KMS-11 (cell line): ENCODE results near the gene KRTAP10-11.

Experiments used
- H2AFZ ChIP-seq: fragments of 200-600 bp; sonication (generic); 2 replicates; pipeline ENCODE4 v1.6.1; 2016; ENCODE audit warnings: antibody characterized with exemption, mixed run types, low read depth
- H3K27ac ChIP-seq: fragments of 200-600 bp; sonication (generic); 2 replicates; pipeline ENCODE4 v1.6.1; 2016; ENCODE audit warnings: mild to moderate bottlenecking, mixed run types
- H3K27me3 ChIP-seq: fragments of 200-600 bp; sonication (generic); 2 replicates; pipeline ENCODE4 v1.6.1; 2017; ENCODE audit warnings: mild to moderate bottlenecking, low read depth, mixed run types, moderate library complexity; ENCODE audit not compliant: insufficient read depth
- H3K36me3 ChIP-seq: fragments of 200-600 bp; sonication (generic); 2 replicates; pipeline ENCODE4 v1.6.1; 2017; ENCODE audit warnings: mild to moderate bottlenecking, mixed run types; ENCODE audit not compliant: insufficient read depth
- H3K4me1 ChIP-seq: fragments of 200-600 bp; sonication (generic); 2 replicates; pipeline ENCODE4 v1.6.1; 2016; ENCODE audit warnings: mild to moderate bottlenecking, low read depth, mixed run types; ENCODE audit not compliant: poor library complexity, severe bottlenecking
- H3K4me2 ChIP-seq: fragments of 200-600 bp; sonication (generic); 2 replicates; pipeline ENCODE4 v1.7.0; 2016; ENCODE audit warnings: mild to moderate bottlenecking, mixed run types
- H3K4me3 ChIP-seq: fragments of 200-600 bp; sonication (generic); IDR thresholded peaks from 2 replicates; pipeline ENCODE4 v1.6.1; 2017; ENCODE audit warnings: low read depth, low read length, mixed read lengths; ENCODE audit not compliant: insufficient read depth
- H3K79me2 ChIP-seq: fragments of 200-600 bp; sonication (generic); 2 replicates; pipeline ENCODE4 v1.6.1; 2016; ENCODE audit warnings: low read depth, mixed run types; ENCODE audit not compliant: insufficient read depth
- H3K9ac ChIP-seq: fragments of 200-600 bp; sonication (generic); 2 replicates; pipeline ENCODE4 v1.6.1; 2016; ENCODE audit warnings: mild to moderate bottlenecking, mixed run types
- H4K20me1 ChIP-seq: fragments of 200-600 bp; sonication (generic); 2 replicates; pipeline ENCODE4 v1.6.1; 2016; ENCODE audit warnings: mild to moderate bottlenecking, mixed run types; ENCODE audit not compliant: insufficient read depth
- CTCF ChIP-seq: fragments of 200-600 bp; sonication (generic); conservative IDR thresholded peaks from 2 replicates; pipeline ENCODE4 v1.6.1; 2017; ENCODE audit warnings: low read depth, mild to moderate bottlenecking, antibody characterized with exemption, low read length, moderate library complexity, mixed read lengths

The KRTAP10-11 gene

GRCh38 chr21:44649521-44650100 is 3.4 kb downstream of the KRTAP10-11 start:
- TF ChIP-seq CTCF: no peak

DNA sequence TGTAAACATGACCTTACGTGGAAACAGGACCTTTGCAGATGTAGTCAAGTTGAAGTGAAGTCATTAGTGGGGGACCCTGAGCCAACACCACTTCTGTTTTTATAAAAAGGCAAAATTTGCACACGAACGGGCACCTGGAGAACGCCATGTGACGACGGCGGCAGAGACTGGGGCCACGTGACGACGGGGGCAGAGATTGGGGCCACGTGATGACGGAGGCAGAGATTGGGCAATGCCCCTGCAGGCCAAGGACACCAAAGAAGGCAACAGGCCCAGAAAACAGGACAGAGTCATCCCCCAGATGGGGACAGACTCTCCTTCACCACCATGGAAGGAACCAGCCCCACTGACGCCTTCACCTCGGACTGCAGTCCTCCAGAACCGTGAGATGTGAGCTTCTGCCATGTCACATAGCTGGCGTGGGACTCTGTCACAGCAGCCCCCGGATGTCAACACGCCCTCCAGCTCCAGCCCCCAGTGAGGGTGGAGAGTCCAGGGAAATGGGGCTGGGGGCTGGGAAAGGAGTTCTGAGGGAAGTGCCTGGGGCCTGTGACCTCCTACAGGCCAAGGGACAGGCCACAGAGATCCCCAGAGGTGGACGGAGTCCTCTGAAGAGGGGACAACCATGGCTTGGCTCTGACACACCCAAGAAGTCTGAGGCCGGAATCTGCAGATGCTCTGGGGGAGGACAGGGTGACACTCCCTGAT is 4.2 kb downstream of the KRTAP10-11 start:
- TF ChIP-seq CTCF: no peak
- Histone ChIP-seq H4K20me1 (no peaks in the 10 kb centered on the region), H3K4me1 (no peaks in the 10 kb centered on the region), H3K4me3 (no peak overlapping the region), H3K36me3 (no peaks in the 10 kb centered on the region), H3K79me2 (no peaks in the 10 kb centered on the region), H2AFZ (no peak overlapping the region), H3K27me3 (peaks cover 72% of the 10 kb centered on the region), H3K9ac (no peak overlapping the region), H3K4me2 (no peak overlapping the region), H3K27ac (no peak overlapping the region)

More at GRCh38 chr21:44649521-44650100, 3.4 kb downstream of the KRTAP10-11 start:
- Histone ChIP-seq H3K4me3 (no peak overlapping the region), H3K9ac (no peak overlapping the region), H3K27me3 (peaks cover 80% of the 10 kb centered on the region), H2AFZ (no peak overlapping the region), H4K20me1 (no peaks in the 10 kb centered on the region), H3K36me3 (no peaks in the 10 kb centered on the region), H3K4me1 (no peaks in the 10 kb centered on the region), H3K4me2 (no peak overlapping the region), H3K79me2 (no peaks in the 10 kb centered on the region), H3K27ac (no peak overlapping the region)

GRCh38 chr21:44650973-44651675 is 4.9 kb downstream of the KRTAP10-11 start:
- no peaks in the 10 kb centered on the region for H3K36me3 ChIP-seq
- no peaks in the 10 kb centered on the region for H3K4me1 ChIP-seq
- H3K79me2 ChIP-seq: no peaks in the 10 kb centered on the region
- H2AFZ ChIP-seq: no peak overlapping the region
- H4K20me1 ChIP-seq: no peaks in the 10 kb centered on the region
- no peak overlapping the region for H3K9ac ChIP-seq
- no peak for TF ChIP-seq CTCF
- H3K27ac ChIP-seq: no peak overlapping the region
- no peak overlapping the region for H3K4me3 ChIP-seq
- peaks cover 68% of the 10 kb centered on the region for H3K27me3 ChIP-seq
- H3K4me2 ChIP-seq: no peak overlapping the region

DNA sequence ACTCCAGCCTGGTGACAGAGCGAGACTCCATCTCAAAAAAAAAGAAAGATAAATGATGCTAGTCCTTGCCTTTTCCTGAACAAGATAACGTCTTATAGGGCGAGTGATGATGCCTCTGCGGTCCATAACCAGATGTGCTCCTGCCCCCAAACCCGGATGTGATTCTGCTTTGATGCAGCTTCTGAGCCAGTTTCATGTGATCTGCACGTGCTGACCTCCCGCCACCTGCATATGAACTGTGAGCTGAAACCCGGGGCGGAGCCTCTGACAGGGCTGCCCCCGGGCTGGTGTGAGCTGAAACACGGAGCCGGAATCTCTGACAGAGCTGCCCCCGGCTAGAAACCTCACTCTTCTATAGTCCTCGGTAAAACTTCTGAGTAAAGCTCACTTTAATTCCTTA is 6.9 kb downstream of the KRTAP10-11 start:
- no peaks in the 10 kb centered on the region for H3K36me3 ChIP-seq
- no peak overlapping the region for H3K4me3 ChIP-seq
- TF ChIP-seq CTCF: no peak
- no peak overlapping the region for H3K9ac ChIP-seq
- no peak overlapping the region for H3K27ac ChIP-seq
- no peaks in the 10 kb centered on the region for H4K20me1 ChIP-seq
- no peak overlapping the region for H3K4me2 ChIP-seq
- no peaks in the 10 kb centered on the region for H3K4me1 ChIP-seq
- no peak overlapping the region for H2AFZ ChIP-seq
- no peaks in the 10 kb centered on the region for H3K79me2 ChIP-seq
- H3K27me3 ChIP-seq: peaks cover 52% of the 10 kb centered on the region
